Heart left ventricle (tissue), 16 donors: ENCODE measurements around the gene SLC27A2. TPM values are rescaled to one million over a fixed set of nuclear protein-coding genes. Genes with fewer than 3 reads are reported as not detected.
"Not testable (repeated sequence)": the region's sequence is repeated elsewhere in the genome, so short reads cannot be mapped to it uniquely, and the experiment has no call there.

Experiments used
- ATAC-seq, 4 donors: fragments of 200-7000 bp; cut with Tn5 transposase; one replicate each; pipeline ENCODE4 v1.9.1; 2020 to 2022; ENCODE audit warnings: moderate library complexity in 4 of 4, mild to moderate bottlenecking in 3 of 4, moderate number of reproducible peaks in 1 of 4
- DNase-seq, 5 donors: peaks; one replicate each; pipeline ENCODE4 v3.0.0-alpha.2; 2020
- H3K27ac ChIP-seq, 12 donors: fragments of 200-600 bp; sonication (generic) in 4 of 12; one replicate each; pipeline versions ENCODE4 v1.5.0 to v1.8.0; 2016 to 2022; ENCODE audit warnings: mild to moderate bottlenecking in 2 of 12
- H3K27me3 ChIP-seq, 9 donors: fragments of 200-600 bp; sonication (generic) in 2 of 9; one replicate each; pipeline versions ENCODE4 v1.5.1 to v1.8.0; 2016 to 2022; ENCODE audit warnings: mild to moderate bottlenecking in 3 of 9
- H3K36me3 ChIP-seq, 9 donors: fragments of 200-600 bp; sonication (generic) in 2 of 9; one replicate each; pipeline versions ENCODE4 v1.5.0 to v1.8.0; 2018 to 2022; ENCODE audit warnings: mild to moderate bottlenecking in 2 of 9
- H3K4me1 ChIP-seq, 12 donors: fragments of 200-600 bp; sonication (generic) in 4 of 12; one replicate each; pipeline versions ENCODE4 v1.5.0 to v1.8.0; 2016 to 2022; ENCODE audit warnings: mild to moderate bottlenecking in 3 of 12
- H3K4me3 ChIP-seq, 12 donors: fragments of 200-600 bp; sonication (generic) in 4 of 12; one replicate each; pipeline versions ENCODE4 v1.5.0 to v1.8.0; 2017 to 2022; ENCODE audit warnings: mild to moderate bottlenecking in 9 of 12, moderate library complexity in 4 of 12
- H3K9me3 ChIP-seq, 12 donors: fragments of 200-600 bp; sonication (generic) in 4 of 12; one replicate each; pipeline versions ENCODE4 v1.5.0 to v1.8.0; 2016 to 2022; ENCODE audit warnings: mild to moderate bottlenecking in 1 of 12
- CTCF ChIP-seq, 12 donors: fragments of 200-600 bp; sonication (generic) in 4 of 12; IDR thresholded peaks; one replicate each; pipeline versions ENCODE4 v1.5.0 to v1.8.0; 2018 to 2022; ENCODE audit warnings: antibody characterized with exemption in 12 of 12, mild to moderate bottlenecking in 5 of 12
- POLR2A ChIP-seq, 2 donors: fragments of 450-650 bp; IDR thresholded peaks; one replicate each; pipeline ENCODE4 v1.6.1; 2017; ENCODE audit warnings: antibody characterized with exemption in 2 of 2, mild to moderate bottlenecking in 2 of 2, moderate library complexity in 2 of 2
- WGBS, 4 donors: extraction: QIAGEN DNeasy Blood & Tissue Kit in 2 of 4; methylation state at CpG; one replicate each; pipeline versions ENCODE4 v1.1.5 to v1.1.7; 2013 to 2018; 5-methylcytosine and 5-hydroxymethylcytosine counted together
- intact Hi-C, 10 donors: fragments of 100-400 bp; cut with DNase I; formaldehyde crosslinking; loops; one replicate each; pipeline versions ENCODE4 v1.11.1 to v1.14.2; 2022
- polyA plus RNA-seq, 2 donors: library from polyadenylated mRNA; stranded (reverse); fragments of 200-250 nt; gene quantifications; one replicate each; pipeline ENCODE4 v1.2.3, GENCODE V29; 2013
- total RNA-seq, 9 donors: library from RNA; depleted of rRNA in 2 of 9; stranded (reverse); fragments of >200 nt in 2 of 9; fragmentation: NEBNext Ultra II Directional in 3 of 9; extraction: Animal tissue kit (Norgen Biotek cat#: 25700) in 3 of 9; gene quantifications; one replicate each; pipeline versions ENCODE4 v1.1.0 to v1.2.4, GENCODE V29; 2016 to 2023
- donor health status: ischemic (EF 13 %, LVEDD 7.1; RV severe dilation, severe dysfunction).
- donor health status: healthy with polysubstance abuse.
- donor health status: DM: no; HTN: yes; CAD: no.
- donor health status: DM: no; HTN: no; CAD: no.
- donor health status: ischemic (EF 25% LVEDD 6.9; RV normal size, moderate dysfunction).
- donor health status: ischemic (EF 25% LVEDD 5.7; RV mildly dilated, moderate dysfunction).
- donor health status: healthy.
- donor health status: DM: yes; HTN: yes; CAD: no.
- donor health status: ischemic (EF 35%, LVEDD 5.7; RV mildly dilated, moderate dysfunction).
- donor health status: nonischemic (EF 11% LVEDD 7.7; RV severe dilation, severe dysfunction).
- donor health status: DM: yes; HTN: yes; CAD: no.
- donor health status: PGD.
- donor health status: ischemic (EF 29% LVEDD 5.4; RV normal size, mild dysfunction).
- donor health status: nonischemic (EF 23%, LVEDD 6.1; RV moderate dilation, normal function).

SLC27A2 gene
- total and polyA plus RNA-seq, 11 donors = 0.04 to 0.29 (median 0.12) TPM; not detected in 8

- TF ChIP-seq POLR2A (IDR thresholded peaks at IDR 0.05) (no peak), CTCF (IDR thresholded peaks at IDR 0.05) (no peak)
- peaks cover 0 to 7% (median 3%) of the 10 kb centered on the region in 12 donors for H3K4me1 ChIP-seq
- H3K27ac ChIP-seq = no peak overlapping the region
- no peak for DNase-seq
- ATAC-seq = no peak
- H3K36me3 ChIP-seq = no peaks in the 10 kb centered on the region
- peaks cover 4 to 18% (median 10%) of the 10 kb centered on the region in 9 donors for H3K27me3 ChIP-seq
- WGBS, 4 donors = 66 to 87% (median 72%) methylated on average over 2 of the region's 2 CpGs
- intact Hi-C loops = no loop called here
- H3K4me3 ChIP-seq = no peak overlapping the region
- no peaks in the 10 kb centered on the region for H3K9me3 ChIP-seq
Observed at GRCh38 chr15:50187525-50187924, 5.5 kb downstream of the SLC27A2 start.

- TF ChIP-seq CTCF (IDR thresholded peaks at IDR 0.05) (no peak), POLR2A (IDR thresholded peaks at IDR 0.05) (no peak)
- H3K36me3 ChIP-seq = no peaks in the 10 kb centered on the region
- no peak overlapping the region for H3K27ac ChIP-seq
- H3K4me1 ChIP-seq = peaks cover 0 to 3% (median 0%) of the 10 kb centered on the region in 12 donors
- DNase-seq (no peak), ATAC-seq (no peak)
- H3K9me3 ChIP-seq = no peaks in the 10 kb centered on the region
- H3K27me3 ChIP-seq = peaks cover 0 to 13% (median 6%) of the 10 kb centered on the region in 9 donors
- no peak overlapping the region for H3K4me3 ChIP-seq
- intact Hi-C loops = no loop called here
- 72 to 84% (median 81%) methylated on average over 2 of the region's 2 CpGs for WGBS, 4 donors
Observed at GRCh38 chr15:50187997-50188396, 6.0 kb downstream of the SLC27A2 start.

DNA sequence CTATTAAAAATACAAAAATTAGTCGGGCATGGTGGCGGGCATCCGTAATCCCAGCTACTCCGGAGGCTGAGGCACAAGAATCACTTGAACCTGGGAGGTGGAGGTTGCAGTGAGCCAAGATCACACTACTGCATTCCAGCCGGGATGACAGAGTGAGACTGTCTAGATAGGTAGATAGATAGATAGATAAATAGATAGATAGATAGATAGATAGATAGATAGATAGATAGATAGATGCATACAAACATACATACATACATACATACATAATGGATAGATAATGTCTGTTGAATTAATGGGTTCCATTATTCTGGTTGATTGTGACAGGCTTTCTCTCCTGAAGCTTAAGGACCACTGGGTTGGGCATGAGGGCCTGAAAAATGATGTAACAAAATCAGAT lies 6.8 kb downstream of the SLC27A2 start:
- intact Hi-C loops, H3K36me3 ChIP-seq, H3K4me3 ChIP-seq, H3K4me1 ChIP-seq, H3K27me3 ChIP-seq, H3K27ac ChIP-seq, DNase-seq, H3K9me3 ChIP-seq, ATAC-seq: not testable (repeated sequence)
- WGBS, 4 donors = 93 to 96% (median 95%) methylated on average over 5 of the region's 5 CpGs

- intact Hi-C loops = no loop called here
- TF ChIP-seq CTCF (IDR thresholded peaks at IDR 0.05) = no peak
- H3K4me3 ChIP-seq = no peak overlapping the region
- H3K4me1 ChIP-seq = no peaks in the 10 kb centered on the region
- no peaks in the 10 kb centered on the region for H3K36me3 ChIP-seq
- H3K27me3 ChIP-seq = no peaks in the 10 kb centered on the region
- ATAC-seq (no peak), DNase-seq (no peak)
- H3K27ac ChIP-seq = no peak overlapping the region
- H3K9me3 ChIP-seq = no peaks in the 10 kb centered on the region
Observed at GRCh38 chr15:50189633-50190032, 7.6 kb downstream of the SLC27A2 start.

- Histone ChIP-seq H3K4me3 (no peak overlapping the region), H3K36me3 (no peaks in the 10 kb centered on the region), H3K27me3 (no peaks in the 10 kb centered on the region), H3K4me1 (no peaks in the 10 kb centered on the region), H3K27ac (no peak overlapping the region), H3K9me3 (no peaks in the 10 kb centered on the region)
- ATAC-seq (no peak), DNase-seq (no peak)
- intact Hi-C loops = no loop called here
- no peak for TF ChIP-seq CTCF (IDR thresholded peaks at IDR 0.05)
Observed at GRCh38 chr15:50190166-50190570, 8.2 kb downstream of the SLC27A2 start.
